ENCODE measurements around the gene ADD3.

- TF ChIP-seq ZNF133 (tag by site-specific recombination; IDR thresholded peaks at IDR 0.05) (no peak), ZNF37A (tag by site-specific recombination; IDR thresholded peaks at IDR 0.05) (no peak), CTCF (tag by site-specific recombination; IDR thresholded peaks at IDR 0.05) (no peak), ZNF24 (tag by site-specific recombination; IDR thresholded peaks at IDR 0.05) (no peak), ZNF202 (tag by site-specific recombination; IDR thresholded peaks at IDR 0.05; ENCODE audit: borderline replicate concordance) (no peak), ZXDB (tag by site-specific recombination; IDR thresholded peaks at IDR 0.05) (no peak), ZBTB17 (tag by site-specific recombination; IDR thresholded peaks at IDR 0.05) (no peak)
- TF ChIP-seq, protein P1, sequence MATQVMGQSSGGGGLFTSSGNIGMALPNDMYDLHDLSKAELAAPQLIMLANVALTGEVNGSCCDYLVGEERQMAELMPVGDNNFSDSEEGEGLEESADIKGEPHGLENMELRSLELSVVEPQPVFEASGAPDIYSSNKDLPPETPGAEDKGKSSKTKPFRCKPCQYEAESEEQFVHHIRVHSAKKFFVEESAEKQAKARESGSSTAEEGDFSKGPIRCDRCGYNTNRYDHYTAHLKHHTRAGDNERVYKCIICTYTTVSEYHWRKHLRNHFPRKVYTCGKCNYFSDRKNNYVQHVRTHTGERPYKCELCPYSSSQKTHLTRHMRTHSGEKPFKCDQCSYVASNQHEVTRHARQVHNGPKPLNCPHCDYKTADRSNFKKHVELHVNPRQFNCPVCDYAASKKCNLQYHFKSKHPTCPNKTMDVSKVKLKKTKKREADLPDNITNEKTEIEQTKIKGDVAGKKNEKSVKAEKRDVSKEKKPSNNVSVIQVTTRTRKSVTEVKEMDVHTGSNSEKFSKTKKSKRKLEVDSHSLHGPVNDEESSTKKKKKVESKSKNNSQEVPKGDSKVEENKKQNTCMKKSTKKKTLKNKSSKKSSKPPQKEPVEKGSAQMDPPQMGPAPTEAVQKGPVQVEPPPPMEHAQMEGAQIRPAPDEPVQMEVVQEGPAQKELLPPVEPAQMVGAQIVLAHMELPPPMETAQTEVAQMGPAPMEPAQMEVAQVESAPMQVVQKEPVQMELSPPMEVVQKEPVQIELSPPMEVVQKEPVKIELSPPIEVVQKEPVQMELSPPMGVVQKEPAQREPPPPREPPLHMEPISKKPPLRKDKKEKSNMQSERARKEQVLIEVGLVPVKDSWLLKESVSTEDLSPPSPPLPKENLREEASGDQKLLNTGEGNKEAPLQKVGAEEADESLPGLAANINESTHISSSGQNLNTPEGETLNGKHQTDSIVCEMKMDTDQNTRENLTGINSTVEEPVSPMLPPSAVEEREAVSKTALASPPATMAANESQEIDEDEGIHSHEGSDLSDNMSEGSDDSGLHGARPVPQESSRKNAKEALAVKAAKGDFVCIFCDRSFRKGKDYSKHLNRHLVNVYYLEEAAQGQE (tag by site-specific recombination; IDR thresholded peaks at IDR 0.05), result no peak
- TF ChIP-seq, protein P2, sequence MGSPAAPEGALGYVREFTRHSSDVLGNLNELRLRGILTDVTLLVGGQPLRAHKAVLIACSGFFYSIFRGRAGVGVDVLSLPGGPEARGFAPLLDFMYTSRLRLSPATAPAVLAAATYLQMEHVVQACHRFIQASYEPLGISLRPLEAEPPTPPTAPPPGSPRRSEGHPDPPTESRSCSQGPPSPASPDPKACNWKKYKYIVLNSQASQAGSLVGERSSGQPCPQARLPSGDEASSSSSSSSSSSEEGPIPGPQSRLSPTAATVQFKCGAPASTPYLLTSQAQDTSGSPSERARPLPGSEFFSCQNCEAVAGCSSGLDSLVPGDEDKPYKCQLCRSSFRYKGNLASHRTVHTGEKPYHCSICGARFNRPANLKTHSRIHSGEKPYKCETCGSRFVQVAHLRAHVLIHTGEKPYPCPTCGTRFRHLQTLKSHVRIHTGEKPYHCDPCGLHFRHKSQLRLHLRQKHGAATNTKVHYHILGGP (tag by site-specific recombination; IDR thresholded peaks at IDR 0.05), result no peak
- TF ChIP-seq, protein P3, sequence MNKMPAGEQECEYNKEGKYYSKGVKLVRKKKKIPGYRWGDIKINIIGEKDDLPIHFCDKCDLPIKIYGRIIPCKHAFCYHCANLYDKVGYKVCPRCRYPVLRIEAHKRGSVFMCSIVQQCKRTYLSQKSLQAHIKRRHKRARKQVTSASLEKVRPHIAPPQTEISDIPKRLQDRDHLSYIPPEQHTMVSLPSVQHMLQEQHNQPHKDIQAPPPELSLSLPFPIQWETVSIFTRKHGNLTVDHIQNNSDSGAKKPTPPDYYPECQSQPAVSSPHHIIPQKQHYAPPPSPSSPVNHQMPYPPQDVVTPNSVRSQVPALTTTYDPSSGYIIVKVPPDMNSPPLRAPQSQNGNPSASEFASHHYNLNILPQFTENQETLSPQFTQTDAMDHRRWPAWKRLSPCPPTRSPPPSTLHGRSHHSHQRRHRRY (tag by site-specific recombination; IDR thresholded peaks at IDR 0.05), result no peak
- TF ChIP-seq, protein P4, sequence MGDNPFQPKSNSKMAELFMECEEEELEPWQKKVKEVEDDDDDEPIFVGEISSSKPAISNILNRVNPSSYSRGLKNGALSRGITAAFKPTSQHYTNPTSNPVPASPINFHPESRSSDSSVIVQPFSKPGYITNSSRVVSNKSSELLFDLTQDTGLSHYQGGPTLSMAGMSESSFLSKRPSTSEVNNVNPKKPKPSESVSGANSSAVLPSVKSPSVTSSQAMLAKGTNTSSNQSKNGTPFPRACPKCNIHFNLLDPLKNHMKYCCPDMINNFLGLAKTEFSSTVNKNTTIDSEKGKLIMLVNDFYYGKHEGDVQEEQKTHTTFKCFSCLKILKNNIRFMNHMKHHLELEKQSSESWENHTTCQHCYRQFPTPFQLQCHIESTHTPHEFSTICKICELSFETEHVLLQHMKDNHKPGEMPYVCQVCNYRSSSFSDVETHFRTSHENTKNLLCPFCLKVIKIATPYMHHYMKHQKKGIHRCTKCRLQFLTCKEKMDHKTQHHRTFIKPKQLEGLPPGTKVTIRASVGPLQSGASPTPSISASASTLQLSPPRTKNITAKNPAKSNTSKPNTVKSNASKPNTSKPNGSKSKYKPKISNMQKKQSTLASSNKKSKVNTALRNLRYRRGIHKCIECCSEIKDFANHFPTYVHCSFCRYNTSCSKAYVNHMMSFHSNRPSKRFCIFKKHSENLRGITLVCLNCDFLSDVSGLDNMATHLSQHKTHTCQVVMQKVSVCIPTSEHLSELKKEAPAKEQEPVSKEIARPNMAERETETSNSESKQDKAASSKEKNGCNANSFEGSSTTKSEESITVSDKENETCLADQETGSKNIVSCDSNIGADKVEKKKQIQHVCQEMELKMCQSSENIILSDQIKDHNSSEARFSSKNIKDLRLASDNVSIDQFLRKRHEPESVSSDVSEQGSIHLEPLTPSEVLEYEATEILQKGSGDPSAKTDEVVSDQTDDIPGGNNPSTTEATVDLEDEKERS (tag by site-specific recombination; IDR thresholded peaks at IDR 0.05), result no peak
Observed at GRCh38 chr10:110068780-110069179, 61.0 kb downstream of the ADD3 start.

Data from HEK293 (cell line).